Measurements from ENCODE around the gene LDLRAD2. TPM values are rescaled to one million over a fixed set of nuclear protein-coding genes. Genes with fewer than 3 reads are reported as not detected.

LDLRAD2 gene
- total and polyA plus RNA-seq, 2 donors from 2014 or later: 0.79 TPM; not detected in 1

GRCh38 chr1:21860971-21861370 is 48.9 kb downstream of the LDLRAD2 start:
- H3K36me3 ChIP-seq (ENCODE audit: control insufficient read depth in 2 of 3, insufficient read depth in 3 of 3, low read length in 3 of 3): peaks cover 9 to 27% (median 14%) of the 10 kb centered on the region in 3 donors
- intact Hi-C loops (cut with DNase I): no loop called here

GRCh38 chr1:21861602-21862429 is 49.8 kb downstream of the LDLRAD2 start:
- intact Hi-C loops (cut with DNase I): no loop called here
- DNase-seq (no peak), FAIRE-seq (no peak)
- Histone ChIP-seq H3K9me3 (ENCODE audit: control insufficient read depth in 2 of 3, insufficient read depth in 1 of 3, low read length in 3 of 3) (no peaks in the 10 kb centered on the region), H3K27me3 (ENCODE audit: control insufficient read depth, insufficient read depth, low read length) (no peaks in the 10 kb centered on the region), H3K36me3 (ENCODE audit: control insufficient read depth in 2 of 3, insufficient read depth in 3 of 3, low read length in 3 of 3) (peaks cover 6 to 32% (median 13%) of the 10 kb centered on the region in 3 donors), H3K4me1 (ENCODE audit: control insufficient read depth in 2 of 3, insufficient read depth in 2 of 3, low read depth in 1 of 3, low read length in 3 of 3) (no peaks in the 10 kb centered on the region), H3K9ac (ENCODE audit: low read length in 3 of 3) (no peak overlapping the region), H3K27ac (ENCODE audit: low read depth in 2 of 2, low read length in 2 of 2) (no peak overlapping the region), H3K4me3 (ENCODE audit: low read length in 3 of 3) (no peak overlapping the region)
- no peak for TF ChIP-seq CTCF (IDR thresholded peaks at IDR 0.05; ENCODE audit: borderline replicate concordance, extremely low read depth, insufficient read depth)

More at GRCh38 chr1:21860971-21861370, 48.9 kb downstream of the LDLRAD2 start:
- DNase-seq: no peak
- Histone ChIP-seq H3K9ac (ENCODE audit: low read length in 3 of 3) (no peak overlapping the region), H3K4me1 (ENCODE audit: control insufficient read depth in 2 of 3, insufficient read depth in 2 of 3, low read depth in 1 of 3, low read length in 3 of 3) (no peaks in the 10 kb centered on the region), H3K27me3 (ENCODE audit: control insufficient read depth, insufficient read depth, low read length) (no peaks in the 10 kb centered on the region), H3K4me3 (ENCODE audit: low read length in 3 of 3) (no peak overlapping the region), H3K9me3 (ENCODE audit: control insufficient read depth in 2 of 3, insufficient read depth in 1 of 3, low read length in 3 of 3) (no peaks in the 10 kb centered on the region), H3K27ac (ENCODE audit: low read depth in 2 of 2, low read length in 2 of 2) (no peak overlapping the region)
- no peak for FAIRE-seq
- TF ChIP-seq CTCF (IDR thresholded peaks at IDR 0.05; ENCODE audit: borderline replicate concordance, extremely low read depth, insufficient read depth): no peak

- Histone ChIP-seq H3K36me3 (ENCODE audit: control insufficient read depth in 2 of 3, insufficient read depth in 3 of 3, low read length in 3 of 3) (peaks cover 5 to 32% (median 11%) of the 10 kb centered on the region in 3 donors), H3K4me3 (ENCODE audit: low read length in 3 of 3) (no peak overlapping the region), H3K9ac (ENCODE audit: low read length in 3 of 3) (no peak overlapping the region), H3K27ac (ENCODE audit: low read depth in 2 of 2, low read length in 2 of 2) (no peak overlapping the region), H3K27me3 (ENCODE audit: control insufficient read depth, insufficient read depth, low read length) (no peaks in the 10 kb centered on the region), H3K4me1 (ENCODE audit: control insufficient read depth in 2 of 3, insufficient read depth in 2 of 3, low read depth in 1 of 3, low read length in 3 of 3) (no peaks in the 10 kb centered on the region), H3K9me3 (ENCODE audit: control insufficient read depth in 2 of 3, insufficient read depth in 1 of 3, low read length in 3 of 3) (no peaks in the 10 kb centered on the region)
- DNase-seq (no peak), FAIRE-seq (no peak)
- intact Hi-C loops (cut with DNase I): no loop called here
- TF ChIP-seq CTCF (IDR thresholded peaks at IDR 0.05; ENCODE audit: borderline replicate concordance, extremely low read depth, insufficient read depth): no peak
Measured at GRCh38 chr1:21863981-21864380, 51.9 kb downstream of the LDLRAD2 start.
